ENCODE data around the gene TMEM132E.

DNA sequence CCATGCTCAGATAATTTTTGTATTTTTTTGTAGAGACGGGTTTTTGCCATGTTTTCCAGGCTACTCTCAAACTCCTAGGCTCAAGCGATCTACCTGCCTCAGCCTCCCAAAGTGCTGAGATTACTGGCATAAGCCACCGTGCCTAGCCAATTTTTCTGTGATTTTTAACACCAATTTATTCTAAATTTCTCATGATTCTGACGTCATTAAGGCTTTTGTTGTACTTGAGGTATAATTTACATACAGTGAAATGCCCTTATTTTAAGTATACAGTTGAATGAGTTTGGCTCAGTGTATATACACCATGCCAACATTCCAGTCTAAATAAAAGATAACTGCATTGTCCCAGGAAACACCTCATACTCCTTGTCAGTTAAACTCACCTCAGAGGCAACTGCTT lies 77.4 kb downstream of the TMEM132E start:
- TF ChIP-seq CTCF (IDR thresholded peaks at IDR 0.05) (no peak), POLR2A (IDR thresholded peaks at IDR 0.05) (no peak)

Data from testis (tissue), 2 donors.